Spleen (tissue), 7 donors: ENCODE measurements around the gene ERC1.

Experiments used
- CTCF ChIP-seq, 11 experiments: fragments of 200-600 bp in 7 of 11; fragments of 450-650 bp in 4 of 11; sonication (generic) in 4 of 11; IDR thresholded peaks in 8 of 11; conservative IDR thresholded peaks in 3 of 11; 1 replicate in 7 of 11; 2 replicates in 4 of 11; pipeline versions ENCODE4 v1.4.0 to v1.8.0; 2016 to 2021; ENCODE audit warnings: antibody characterized with exemption in 11 of 11, inconsistent platforms in 4 of 11, mild to moderate bottlenecking in 1 of 11
- POLR2AphosphoS5 ChIP-seq, 3 donors: sonication (generic); formaldehyde crosslinking; IDR thresholded peaks; one replicate each; pipeline ENCODE4 v1.5.1; 2017; ENCODE audit warnings: antibody characterized with exemption in 3 of 3
- donor health status: DM: no; HTN: no; CAD: no; lungs with moderate emphysema.
- donor health status: DM: no; HTN: no; CAD: no.
- donor health status: DM: no; HTN: no; CAD: no.

DNA sequence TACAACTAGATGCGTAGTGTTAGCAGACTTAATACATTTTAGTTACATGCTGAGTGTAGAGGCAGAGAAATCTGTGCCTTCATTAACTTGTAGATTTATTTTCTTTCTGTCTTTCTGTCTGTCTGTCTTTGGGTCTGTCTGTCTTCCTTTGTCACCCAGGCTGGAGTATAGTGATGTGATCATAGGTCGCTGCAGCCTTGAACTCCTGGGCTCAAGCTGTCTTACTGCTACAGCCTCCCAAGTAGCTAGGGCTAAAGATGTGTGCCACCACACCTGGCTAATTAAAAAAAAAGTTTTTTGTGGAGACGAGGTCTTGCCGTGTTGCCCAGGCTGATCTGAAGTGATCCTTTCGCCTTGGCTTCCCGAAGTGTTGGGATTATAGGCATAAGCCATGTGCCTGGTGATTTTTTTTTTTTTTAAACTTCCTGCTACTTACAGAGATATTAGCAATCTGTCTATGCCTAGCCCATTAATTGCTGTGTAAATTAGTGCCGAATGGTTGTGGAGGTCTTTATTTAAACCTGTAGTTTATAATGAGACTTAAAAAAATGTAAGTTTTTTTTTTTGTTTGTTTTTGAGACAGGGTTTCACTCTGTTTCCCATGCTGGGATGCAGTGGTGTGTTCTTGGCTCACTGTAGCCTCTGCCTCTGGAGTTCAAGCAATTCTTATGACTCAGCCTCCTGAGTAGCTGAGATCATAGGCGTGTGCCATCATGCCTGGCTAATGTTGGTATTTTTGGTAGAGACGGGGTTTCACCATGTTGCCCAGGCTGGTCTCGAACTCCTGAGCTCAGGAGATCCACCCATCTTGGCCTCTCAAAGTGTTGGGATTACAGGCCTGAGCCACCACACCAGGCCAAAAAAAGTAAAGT, 22.8 kb downstream of the ERC1 start:
- TF ChIP-seq CTCF (IDR thresholded peaks at IDR 0.05 in 8 of 11, conservative IDR thresholded peaks at IDR 0.05 in 3 of 11): no peak
- TF ChIP-seq POLR2AphosphoS5 (IDR thresholded peaks at IDR 0.05): no peak
